LNCaP clone FGC (cell line): ENCODE data around the gene TBC1D13.
"Not testable (repeated sequence)": the region's sequence is repeated elsewhere in the genome, so short reads cannot be mapped to it uniquely, and the experiment has no call there.

Experiments
- DNase-seq: peaks from one replicate; pipeline ENCODE4 v3.0.0-alpha.2; 2011; ENCODE audit warnings: low read depth
- H3K4me3 ChIP-seq: 2 replicates; pipeline ENCODE4 v1.5.1; 2011; ENCODE audit warnings: mild to moderate bottlenecking, low read depth, low read length, control low read depth
- CTCF ChIP-seq: IDR thresholded peaks from 2 replicates; pipeline ENCODE4 v1.5.1; 2012; ENCODE audit warnings: mild to moderate bottlenecking; ENCODE audit not compliant: control insufficient read depth, insufficient read depth; ENCODE audit errors: extremely low read depth

TBC1D13 gene

DNA sequence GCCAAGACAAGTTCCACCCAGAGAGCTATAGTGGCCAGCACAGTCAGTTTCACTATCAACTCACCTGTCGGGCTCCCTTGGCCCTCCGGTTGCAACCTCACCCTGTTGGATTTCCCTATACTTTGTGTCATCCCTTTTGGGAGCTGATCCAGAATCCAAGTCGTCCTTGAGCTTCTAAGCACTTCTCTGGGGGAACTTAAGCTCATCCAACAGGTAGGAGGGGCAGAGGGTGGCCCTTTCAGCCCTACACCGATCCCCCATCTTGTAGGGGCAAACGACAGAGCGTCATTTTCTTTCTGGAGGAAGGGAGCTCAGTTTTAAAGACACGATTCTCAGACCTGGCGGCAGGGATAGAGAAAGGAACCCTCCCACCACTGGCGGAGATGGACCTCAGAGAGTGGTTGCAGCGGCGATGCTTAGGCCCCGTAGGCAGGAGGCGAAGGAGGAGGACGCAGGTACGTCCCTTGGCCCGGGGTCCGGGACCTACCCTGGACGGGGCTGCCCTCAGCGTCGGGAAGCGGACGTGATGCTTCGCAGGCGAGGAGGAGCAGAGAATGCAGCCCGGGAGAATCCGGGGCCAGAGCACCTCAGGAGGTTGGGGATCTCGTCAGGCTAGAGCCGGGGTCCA, 15.8 kb upstream of the TBC1D13 start:
- no peak for DNase-seq
- TF ChIP-seq CTCF = no peak
- peak overlapping the region; percentile 97 for H3K4me3 ChIP-seq

DNA sequence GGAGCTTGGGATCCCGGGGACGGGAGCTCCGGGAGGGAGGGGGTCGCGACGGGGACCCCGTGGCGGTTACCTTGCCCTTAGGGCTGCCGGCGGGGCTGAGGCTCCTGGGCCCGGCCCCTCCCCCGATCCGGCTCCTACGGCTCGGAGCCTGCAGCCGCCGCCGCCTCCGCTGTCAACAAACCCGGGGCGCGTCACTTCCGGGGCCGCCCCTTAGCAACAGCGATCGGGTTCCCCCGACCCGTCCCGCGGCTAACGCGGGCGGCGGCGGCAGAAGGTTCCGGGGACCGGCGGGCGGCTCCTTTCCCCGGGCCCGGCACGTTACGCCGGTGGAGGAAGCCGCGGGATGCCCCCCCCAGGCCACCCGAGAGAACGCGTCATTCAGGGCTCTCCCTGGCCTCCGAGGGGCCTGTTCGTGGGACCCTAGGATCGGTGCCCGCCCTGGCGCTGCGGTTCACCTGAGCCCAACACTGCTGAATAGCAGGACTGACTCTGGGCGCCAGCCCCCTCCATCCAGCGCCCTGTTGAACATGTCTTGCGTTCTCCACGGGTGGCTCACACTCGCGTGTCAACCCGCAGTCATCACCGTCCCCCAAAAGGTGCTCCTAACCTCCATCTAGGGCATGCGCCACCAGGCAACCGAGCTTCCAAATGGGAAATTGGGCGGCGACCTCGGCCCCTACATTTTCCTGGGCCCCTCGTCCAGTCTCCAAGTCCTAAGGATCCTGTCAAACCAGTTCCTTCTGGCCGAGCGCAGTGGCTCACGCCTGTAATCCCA, 15.1 kb upstream of the TBC1D13 start, which contains the start of gene ZER1:
Gene ZER1, minus strand, starts transcription at position 183 of the 775 bp plus-strand sequence. CDS start 16,362 bp downstream, outside the sequence.
- H3K4me3 ChIP-seq = peak within 1 kb of the TSS; percentile 97
- no peak for TF ChIP-seq CTCF

GRCh38 chr9:128773049-128773448, 14.0 kb upstream of the TBC1D13 start:
- TF ChIP-seq CTCF = no peak
- no peak for DNase-seq
- no peak overlapping the region for H3K4me3 ChIP-seq

More for the DNA sequence above, 15.1 kb upstream of the TBC1D13 start, which contains the start of gene ZER1:
- peak; percentile 51 for DNase-seq

- no peak overlapping the region for H3K4me3 ChIP-seq
- no peak for DNase-seq
- no peak for TF ChIP-seq CTCF
Observed at GRCh38 chr9:128774804-128775203, 12.2 kb upstream of the TBC1D13 start.

GRCh38 chr9:128780093-128780492, 7.0 kb upstream of the TBC1D13 start:
- DNase-seq, H3K4me3 ChIP-seq: not testable (repeated sequence)

DNA sequence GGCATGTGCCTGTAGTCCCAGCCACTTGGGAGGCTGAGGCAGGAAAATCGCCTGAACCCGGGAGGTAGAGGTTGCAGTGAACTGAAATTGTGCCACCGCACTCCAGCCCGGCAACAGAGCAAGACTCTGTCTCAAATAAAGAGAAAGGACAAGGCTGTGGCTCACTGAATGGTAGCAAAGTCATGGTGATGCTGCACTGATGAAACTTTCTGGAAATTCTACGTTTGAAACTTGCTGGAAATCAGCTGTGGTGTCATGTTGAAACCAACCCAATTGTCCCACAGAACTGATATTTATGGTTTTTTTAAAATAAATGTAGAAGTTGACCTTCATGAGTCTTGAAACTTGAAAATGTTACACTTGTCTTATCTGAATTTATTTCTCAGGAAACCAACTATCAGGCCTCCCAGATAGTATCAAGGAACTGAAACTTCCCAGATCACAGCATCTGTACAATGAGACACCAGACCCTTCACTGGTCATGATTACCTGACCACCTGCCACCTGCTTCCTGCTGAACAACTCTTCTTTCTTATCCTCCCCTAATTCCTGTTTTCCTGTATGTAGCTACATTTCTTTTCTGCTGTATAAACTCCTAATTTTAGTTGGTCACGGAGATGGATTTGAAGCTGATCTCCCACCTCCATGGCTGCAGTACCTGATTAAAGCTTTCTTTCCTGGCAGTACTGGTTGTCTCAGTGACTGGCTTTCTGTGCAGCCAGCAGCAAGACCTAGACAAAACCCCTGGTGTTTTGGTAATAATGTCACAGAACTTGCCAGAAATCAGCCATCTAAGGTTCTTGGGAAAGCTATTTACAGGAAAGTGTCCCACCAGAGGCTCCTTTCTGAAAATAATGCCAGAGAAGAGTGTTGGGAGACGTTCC, 5.6 kb upstream of the TBC1D13 start:
- no peak overlapping the region for H3K4me3 ChIP-seq
- TF ChIP-seq CTCF = no peak
- no peak for DNase-seq

- DNase-seq = no peak
- H3K4me3 ChIP-seq = no peak overlapping the region
- TF ChIP-seq CTCF = no peak
Observed at GRCh38 chr9:128782669-128783068, 4.4 kb upstream of the TBC1D13 start.
